HepG2 (cell line): ENCODE data around the gene CCDC158. TPM values are rescaled to one million over a fixed set of nuclear protein-coding genes. Genes with fewer than 3 reads are reported as not detected.

Experiments
- ERF ChIP-seq: IDR thresholded peaks from 2 replicates; pipeline ENCODE4 v1.6.1; 2018; ENCODE audit warnings: missing biosample characterization, missing genetic modification reagents
- PHF8 ChIP-seq: sonication (generic); formaldehyde crosslinking; IDR thresholded peaks from 2 replicates; pipeline ENCODE4 v1.5.0; 2020; ENCODE audit warnings: missing genetic modification reagents
- RARA ChIP-seq: IDR thresholded peaks from 2 replicates; pipeline ENCODE4 v1.6.1; 2016; ENCODE audit warnings: missing genetic modification reagents, missing compliant biosample characterization
- SOX6 ChIP-seq, 2 experiments: fragments of 450-650 bp in 1 of 2; sonication (generic) in 1 of 2; formaldehyde crosslinking in 1 of 2; IDR thresholded peaks; 2 replicates each; pipeline versions ENCODE4 v1.4.0 to v1.6.1; 2017 to 2020; ENCODE audit warnings: antibody characterized with exemption in 1 of 2, mild to moderate bottlenecking in 1 of 2, missing genetic modification reagents in 1 of 2
- ZBTB40 ChIP-seq, 2 experiments: fragments of 450-650 bp in 1 of 2; sonication (generic) in 1 of 2; formaldehyde crosslinking in 1 of 2; IDR thresholded peaks; 2 replicates each; pipeline versions ENCODE4 v1.6.1 to v1.8.0; 2016 to 2022; ENCODE audit warnings: antibody characterized with exemption in 1 of 2, mild to moderate bottlenecking in 1 of 2, missing genetic modification reagents in 1 of 2
- ZNF10 ChIP-seq: sonication (generic); formaldehyde crosslinking; IDR thresholded peaks from 2 replicates; pipeline ENCODE4 v1.4.0; 2020; ENCODE audit warnings: mild to moderate bottlenecking, low read depth, missing genetic modification reagents, borderline replicate concordance
- ZNF234 ChIP-seq: sonication (generic); formaldehyde crosslinking; conservative IDR thresholded peaks from 2 replicates; pipeline ENCODE4 v1.5.1; 2020; ENCODE audit warnings: mild to moderate bottlenecking, missing genetic modification reagents
- ZNF512 ChIP-seq: sonication (generic); formaldehyde crosslinking; IDR thresholded peaks from 2 replicates; pipeline ENCODE4 v1.4.0; 2020; ENCODE audit warnings: mild to moderate bottlenecking, missing genetic modification reagents
- ZNF652 ChIP-seq: IDR thresholded peaks from 2 replicates; pipeline ENCODE4 v1.6.1; 2016; ENCODE audit warnings: low read depth, borderline replicate concordance
- ZNF670 ChIP-seq: sonication (generic); formaldehyde crosslinking; IDR thresholded peaks from 2 replicates; pipeline ENCODE4 v1.8.0; 2022; ENCODE audit warnings: mild to moderate bottlenecking, missing genetic modification reagents, borderline replicate concordance
- ZNF749 ChIP-seq: sonication (generic); formaldehyde crosslinking; IDR thresholded peaks from 2 replicates; pipeline ENCODE4 v1.8.0; 2022; ENCODE audit warnings: mild to moderate bottlenecking, missing genetic modification reagents, moderate library complexity, borderline replicate concordance
- ZNF83 ChIP-seq: sonication (generic); formaldehyde crosslinking; IDR thresholded peaks from 2 replicates; pipeline ENCODE4 v1.4.0; 2020; ENCODE audit warnings: missing genetic modification reagents, mild to moderate bottlenecking, borderline replicate concordance
- ZSCAN22 ChIP-seq: sonication (generic); formaldehyde crosslinking; IDR thresholded peaks from 2 replicates; pipeline ENCODE4 v1.4.0; 2020; ENCODE audit warnings: mild to moderate bottlenecking, missing genetic modification reagents
- polyA plus RNA-seq, 8 experiments: library from polyadenylated mRNA; depleted of rRNA in 3 of 8; stranded (reverse) in 7 of 8; unstranded in 1 of 8; fragments of >200 nt; fragmentation: Illumina TruSeq in 4 of 8; extraction: Trizol in 4 of 8; gene quantifications; 2 replicates each; pipeline versions ENCODE4 v1.2.1 to v1.2.3, GENCODE V29; 2011 to 2016; ENCODE audit warnings: low read depth in 4 of 8, missing spikeins in 1 of 8, mixed read lengths in 1 of 8; ENCODE audit not compliant: insufficient read depth in 1 of 8
- total RNA-seq, 5 experiments: library from RNA; depleted of rRNA; stranded (reverse); fragments of >200 nt; fragmentation: Illumina TruSeq; extraction: Trizol; gene quantifications; 2 replicates each; pipeline ENCODE4 v1.2.3, GENCODE V29; 2016; ENCODE audit warnings: low read depth in 1 of 5
- TF ChIP-seq, protein P1 (sequence below), 2 experiments: fragments of 450-650 bp in 1 of 2; sonication (generic) in 1 of 2; formaldehyde crosslinking; IDR thresholded peaks; 2 replicates each; pipeline versions ENCODE4 v1.5.0 to v1.8.0; 2020 to 2022; ENCODE audit warnings: mild to moderate bottlenecking in 1 of 2, missing genetic modification reagents in 1 of 2
- TF ChIP-seq, protein P2 (sequence below): sonication (generic); formaldehyde crosslinking; IDR thresholded peaks from 2 replicates; pipeline ENCODE4 v1.4.0; 2020; ENCODE audit warnings: mild to moderate bottlenecking, missing genetic modification reagents

Gene CCDC158
- total and polyA plus RNA-seq, 2 of the 13 experiments (the other 11 are each of a cell fraction or from before 2014, with no cell fraction given), result not detected

DNA sequence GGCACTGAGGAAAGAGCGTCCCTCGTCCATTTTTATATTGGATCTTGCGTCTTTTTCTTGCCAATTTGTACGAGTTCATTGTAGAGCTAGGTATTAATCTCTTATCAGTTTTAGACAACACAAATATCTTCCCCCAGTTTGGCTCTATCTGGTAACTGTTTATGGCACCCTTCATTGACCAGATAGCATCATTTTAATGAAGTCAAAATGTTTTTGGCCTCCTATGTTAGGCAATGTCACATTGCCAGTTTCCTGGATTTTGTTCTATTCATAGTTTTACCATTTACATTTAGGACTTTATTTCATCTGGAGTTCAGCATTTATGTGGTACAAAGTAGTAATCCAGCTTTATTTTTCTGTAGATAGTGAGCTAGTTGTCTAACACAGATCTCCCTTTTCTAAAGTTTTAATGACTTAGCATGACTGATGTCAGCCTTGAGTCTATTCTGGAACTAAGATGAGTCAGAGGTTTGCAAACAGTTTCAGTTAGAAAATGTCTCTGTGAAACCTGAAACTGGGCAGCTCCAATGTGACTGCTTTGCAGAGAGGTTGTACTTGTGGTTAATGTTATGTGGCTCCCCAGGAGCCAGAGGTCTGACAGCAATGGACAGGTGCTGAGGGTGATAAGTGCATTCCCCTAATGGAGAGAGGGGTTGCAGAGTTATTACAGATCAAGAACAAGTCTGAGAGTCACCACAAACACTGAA is 119.7 kb downstream of the CCDC158 start (continued):
- TF ChIP-seq ZNF512 (CRISPR knock-in tag) (no peak), ZSCAN22 (CRISPR knock-in tag) (no peak), ZNF10 (CRISPR knock-in tag) (no peak), RARA (peak; percentile 33), ZBTB40 (IDR thresholded peaks at IDR 0.05) (no peak), ZBTB40 (CRISPR knock-in tag; IDR thresholded peaks at IDR 0.05) (no peak), ZNF234 (CRISPR knock-in tag) (no peak), ZNF83 (CRISPR knock-in tag) (no peak), ERF (CRISPR knock-in tag) (peak; percentile 37; the same call in 1 of the 2 replicates), PHF8 (no peak), ZNF652 (CRISPR knock-in tag) (peak; percentile 9; the same call in 1 of the 2 replicates), ZNF670 (CRISPR knock-in tag) (no peak), SOX6 (IDR thresholded peaks at IDR 0.05) (no peak), SOX6 (CRISPR knock-in tag; IDR thresholded peaks at IDR 0.05) (0 out of 2 replicates have a peak, but pooled peaks have one; percentile 24), ZNF749 (CRISPR knock-in tag) (no peak)
- TF ChIP-seq, protein P1, sequence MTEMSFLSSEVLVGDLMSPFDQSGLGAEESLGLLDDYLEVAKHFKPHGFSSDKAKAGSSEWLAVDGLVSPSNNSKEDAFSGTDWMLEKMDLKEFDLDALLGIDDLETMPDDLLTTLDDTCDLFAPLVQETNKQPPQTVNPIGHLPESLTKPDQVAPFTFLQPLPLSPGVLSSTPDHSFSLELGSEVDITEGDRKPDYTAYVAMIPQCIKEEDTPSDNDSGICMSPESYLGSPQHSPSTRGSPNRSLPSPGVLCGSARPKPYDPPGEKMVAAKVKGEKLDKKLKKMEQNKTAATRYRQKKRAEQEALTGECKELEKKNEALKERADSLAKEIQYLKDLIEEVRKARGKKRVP (CRISPR knock-in tag; IDR thresholded peaks at IDR 0.05), result peak in 1 of 2 experiments; percentile 50; a peak in 1 of 4 replicates
- TF ChIP-seq, protein P2, sequence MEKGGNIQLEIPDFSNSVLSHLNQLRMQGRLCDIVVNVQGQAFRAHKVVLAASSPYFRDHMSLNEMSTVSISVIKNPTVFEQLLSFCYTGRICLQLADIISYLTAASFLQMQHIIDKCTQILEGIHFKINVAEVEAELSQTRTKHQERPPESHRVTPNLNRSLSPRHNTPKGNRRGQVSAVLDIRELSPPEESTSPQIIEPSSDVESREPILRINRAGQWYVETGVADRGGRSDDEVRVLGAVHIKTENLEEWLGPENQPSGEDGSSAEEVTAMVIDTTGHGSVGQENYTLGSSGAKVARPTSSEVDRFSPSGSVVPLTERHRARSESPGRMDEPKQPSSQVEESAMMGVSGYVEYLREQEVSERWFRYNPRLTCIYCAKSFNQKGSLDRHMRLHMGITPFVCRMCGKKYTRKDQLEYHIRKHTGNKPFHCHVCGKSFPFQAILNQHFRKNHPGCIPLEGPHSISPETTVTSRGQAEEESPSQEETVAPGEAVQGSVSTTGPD, result no peak
